K562 (cell line): ENCODE results near the gene HSF4.

ENCODE experiments used
- ARNT ChIP-seq, 2 experiments: fragments of 450-650 bp; IDR thresholded peaks; 2 replicates each; pipeline ENCODE4 v1.6.1; 2016; ENCODE audit warnings: mild to moderate bottlenecking in 1 of 2
- CBX5 ChIP-seq: IDR thresholded peaks from 2 replicates; pipeline ENCODE4 v1.6.1; 2014; ENCODE audit warnings: low read depth, borderline replicate concordance
- FOXM1 ChIP-seq, 2 experiments: fragments of 450-650 bp in 1 of 2; sonication (generic) in 1 of 2; formaldehyde crosslinking in 1 of 2; IDR thresholded peaks; 2 replicates each; pipeline versions ENCODE4 v1.6.1 to v1.9.0; 2017 to 2022; ENCODE audit warnings: low read depth in 2 of 2, mild to moderate bottlenecking in 2 of 2, missing genetic modification reagents in 1 of 2, moderate library complexity in 1 of 2
- PCBP1 ChIP-seq: fragments of 200-400 bp; formaldehyde crosslinking; IDR thresholded peaks from 2 replicates; pipeline ENCODE4 v1.6.1; 2018; ENCODE audit warnings: mild to moderate bottlenecking, low read depth, low read length; ENCODE audit not compliant: poor library complexity, severe bottlenecking
- RUNX1 ChIP-seq: sonication (generic); IDR thresholded peaks from 2 replicates; pipeline ENCODE4 v1.6.1; 2016; ENCODE audit warnings: antibody characterized with exemption, low read depth
- SMC3 ChIP-seq: conservative IDR thresholded peaks from 2 replicates; pipeline ENCODE4 v1.6.1; 2011; ENCODE audit warnings: low read depth, low read length, improper control_type of control experiment; ENCODE audit not compliant: insufficient read depth
- ZNF785 ChIP-seq: fragments of 250-450 bp; sonication (Bioruptor Pico); IDR thresholded peaks from 2 replicates; pipeline ENCODE4 v1.4.0; 2020; ENCODE audit warnings: mild to moderate bottlenecking
- TF ChIP-seq, protein P1 (sequence below): sonication (generic); formaldehyde crosslinking; IDR thresholded peaks from 2 replicates; pipeline ENCODE4 v1.8.1; 2022; ENCODE audit warnings: missing genetic modification reagents
- TF ChIP-seq, protein P2 (sequence below): fragments of 250-450 bp; sonication (Bioruptor Pico); IDR thresholded peaks from 2 replicates; pipeline ENCODE4 v1.8.0; 2021; ENCODE audit warnings: moderate library complexity, mild to moderate bottlenecking, inconsistent platforms
- TF ChIP-seq, protein P3 (sequence below), 2 experiments: IDR thresholded peaks in 1 of 2; conservative IDR thresholded peaks in 1 of 2; 2 replicates each; pipeline ENCODE4 v1.6.1; 2016; ENCODE audit warnings: low read depth in 2 of 2, mild to moderate bottlenecking in 1 of 2, missing compliant biosample characterization in 1 of 2, missing genetic modification characterization in 1 of 2, moderate library complexity in 1 of 2
- TF ChIP-seq, protein P4 (sequence below), 3 experiments: IDR thresholded peaks in 2 of 3; conservative IDR thresholded peaks in 1 of 3; 2 replicates each; pipeline ENCODE4 v1.5.1; 2011 to 2012; ENCODE audit warnings: low read length in 3 of 3, mild to moderate bottlenecking in 3 of 3, control low read depth in 2 of 3, improper control_type of control experiment in 1 of 3, inconsistent platforms in 1 of 3, low read depth in 1 of 3, mixed read lengths in 1 of 3, moderate library complexity in 1 of 3; ENCODE audit not compliant: insufficient read depth in 2 of 3

DNA sequence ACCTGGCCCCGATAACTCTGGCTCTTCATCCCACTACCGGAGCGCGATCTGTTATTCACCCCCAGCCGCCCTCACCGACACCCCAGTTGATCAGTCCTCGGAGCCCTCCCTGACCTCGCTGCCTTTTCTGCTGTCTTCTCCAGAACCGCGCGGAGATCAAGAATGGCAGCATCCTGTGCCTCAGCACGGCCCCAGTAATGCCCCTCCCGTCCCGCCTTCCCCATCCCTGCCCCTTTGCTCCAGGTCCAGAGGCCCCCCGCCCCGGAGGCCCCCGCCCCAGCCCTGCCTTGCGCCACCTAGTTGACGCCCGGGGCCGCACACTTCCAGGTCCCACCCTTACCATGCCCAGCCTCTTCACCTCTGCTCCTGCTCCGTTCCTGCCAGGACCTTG lies 35.3 kb downstream of the HSF4 start:
- TF ChIP-seq, protein P1, sequence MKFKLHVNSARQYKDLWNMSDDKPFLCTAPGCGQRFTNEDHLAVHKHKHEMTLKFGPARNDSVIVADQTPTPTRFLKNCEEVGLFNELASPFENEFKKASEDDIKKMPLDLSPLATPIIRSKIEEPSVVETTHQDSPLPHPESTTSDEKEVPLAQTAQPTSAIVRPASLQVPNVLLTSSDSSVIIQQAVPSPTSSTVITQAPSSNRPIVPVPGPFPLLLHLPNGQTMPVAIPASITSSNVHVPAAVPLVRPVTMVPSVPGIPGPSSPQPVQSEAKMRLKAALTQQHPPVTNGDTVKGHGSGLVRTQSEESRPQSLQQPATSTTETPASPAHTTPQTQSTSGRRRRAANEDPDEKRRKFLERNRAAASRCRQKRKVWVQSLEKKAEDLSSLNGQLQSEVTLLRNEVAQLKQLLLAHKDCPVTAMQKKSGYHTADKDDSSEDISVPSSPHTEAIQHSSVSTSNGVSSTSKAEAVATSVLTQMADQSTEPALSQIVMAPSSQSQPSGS (CRISPR knock-in tag) = no peak
- TF ChIP-seq, protein P2, sequence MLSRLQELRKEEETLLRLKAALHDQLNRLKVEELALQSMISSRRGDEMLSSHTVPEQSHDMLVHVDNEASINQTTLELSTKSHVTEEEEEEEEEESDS = no peak
- no peak for TF ChIP-seq SMC3
- TF ChIP-seq ZNF785 = no peak
- TF ChIP-seq, protein P3, sequence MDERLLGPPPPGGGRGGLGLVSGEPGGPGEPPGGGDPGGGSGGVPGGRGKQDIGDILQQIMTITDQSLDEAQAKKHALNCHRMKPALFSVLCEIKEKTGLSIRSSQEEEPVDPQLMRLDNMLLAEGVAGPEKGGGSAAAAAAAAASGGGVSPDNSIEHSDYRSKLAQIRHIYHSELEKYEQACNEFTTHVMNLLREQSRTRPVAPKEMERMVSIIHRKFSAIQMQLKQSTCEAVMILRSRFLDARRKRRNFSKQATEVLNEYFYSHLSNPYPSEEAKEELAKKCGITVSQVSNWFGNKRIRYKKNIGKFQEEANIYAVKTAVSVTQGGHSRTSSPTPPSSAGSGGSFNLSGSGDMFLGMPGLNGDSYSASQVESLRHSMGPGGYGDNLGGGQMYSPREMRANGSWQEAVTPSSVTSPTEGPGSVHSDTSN (CRISPR knock-in tag; IDR thresholded peaks at IDR 0.05; ENCODE audit: low read depth) = no peak
- TF ChIP-seq, protein P3 (tag; conservative IDR thresholded peaks at IDR 0.05; ENCODE audit: low read depth) = no peak
- TF ChIP-seq RUNX1 = no peak
- no peak for TF ChIP-seq PCBP1
- no peak for TF ChIP-seq ARNT (IDR thresholded peaks at IDR 0.05)
- no peak for TF ChIP-seq FOXM1 (IDR thresholded peaks at IDR 0.05; ENCODE audit: low read depth)
- TF ChIP-seq FOXM1 (CRISPR knock-in tag; IDR thresholded peaks at IDR 0.05; ENCODE audit: low read depth) = no peak
- TF ChIP-seq, protein P4, sequence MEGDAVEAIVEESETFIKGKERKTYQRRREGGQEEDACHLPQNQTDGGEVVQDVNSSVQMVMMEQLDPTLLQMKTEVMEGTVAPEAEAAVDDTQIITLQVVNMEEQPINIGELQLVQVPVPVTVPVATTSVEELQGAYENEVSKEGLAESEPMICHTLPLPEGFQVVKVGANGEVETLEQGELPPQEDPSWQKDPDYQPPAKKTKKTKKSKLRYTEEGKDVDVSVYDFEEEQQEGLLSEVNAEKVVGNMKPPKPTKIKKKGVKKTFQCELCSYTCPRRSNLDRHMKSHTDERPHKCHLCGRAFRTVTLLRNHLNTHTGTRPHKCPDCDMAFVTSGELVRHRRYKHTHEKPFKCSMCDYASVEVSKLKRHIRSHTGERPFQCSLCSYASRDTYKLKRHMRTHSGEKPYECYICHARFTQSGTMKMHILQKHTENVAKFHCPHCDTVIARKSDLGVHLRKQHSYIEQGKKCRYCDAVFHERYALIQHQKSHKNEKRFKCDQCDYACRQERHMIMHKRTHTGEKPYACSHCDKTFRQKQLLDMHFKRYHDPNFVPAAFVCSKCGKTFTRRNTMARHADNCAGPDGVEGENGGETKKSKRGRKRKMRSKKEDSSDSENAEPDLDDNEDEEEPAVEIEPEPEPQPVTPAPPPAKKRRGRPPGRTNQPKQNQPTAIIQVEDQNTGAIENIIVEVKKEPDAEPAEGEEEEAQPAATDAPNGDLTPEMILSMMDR (IDR thresholded peaks at IDR 0.05 in 2 of 3, conservative IDR thresholded peaks at IDR 0.05 in 1 of 3; ENCODE audit: insufficient read depth in 2 of 3, low read depth in 1 of 3, low read length in 3 of 3) = no peak
- TF ChIP-seq CBX5 = no peak
